SIG-M5 (cell line): ENCODE measurements around the gene GLTPD2.
"Not testable (repeated sequence)": the region's sequence is repeated elsewhere in the genome, so short reads cannot be mapped to it uniquely, and the experiment has no call there.

ENCODE experiments used
- DNase-seq: peaks from one replicate; lab custom pipeline; 2025; lab: John Stamatoyannopoulos, UW

GLTPD2 gene

GRCh38 chr17:4808378-4808767, 19.6 kb downstream of the GLTPD2 start:
- DNase-seq: no peak

- no peak for DNase-seq
Measured at GRCh38 chr17:4810696-4811290, 22.0 kb downstream of the GLTPD2 start.

DNA sequence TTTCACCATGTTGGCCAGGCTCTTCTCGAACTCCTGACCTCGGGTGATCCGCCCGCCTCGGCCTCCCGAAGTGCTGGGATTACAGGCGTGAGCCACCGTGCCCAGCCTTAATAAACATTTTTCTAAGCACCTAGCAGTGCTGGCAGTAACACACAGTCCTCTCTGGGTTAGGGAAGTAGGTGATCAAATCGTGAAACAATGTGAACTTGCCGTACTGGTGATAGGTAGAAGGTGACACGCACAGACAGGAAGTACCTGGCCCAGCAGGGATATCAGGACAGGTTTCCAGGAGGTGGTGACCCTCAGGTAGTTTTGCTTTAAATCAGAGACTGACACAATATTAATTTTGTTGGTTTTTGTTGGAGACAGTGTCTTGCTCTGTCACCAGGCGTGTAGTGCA, 22.7 kb downstream of the GLTPD2 start:
- no peak for DNase-seq

- DNase-seq: no peak
Measured at GRCh38 chr17:4812690-4813089, 23.9 kb downstream of the GLTPD2 start.

DNA sequence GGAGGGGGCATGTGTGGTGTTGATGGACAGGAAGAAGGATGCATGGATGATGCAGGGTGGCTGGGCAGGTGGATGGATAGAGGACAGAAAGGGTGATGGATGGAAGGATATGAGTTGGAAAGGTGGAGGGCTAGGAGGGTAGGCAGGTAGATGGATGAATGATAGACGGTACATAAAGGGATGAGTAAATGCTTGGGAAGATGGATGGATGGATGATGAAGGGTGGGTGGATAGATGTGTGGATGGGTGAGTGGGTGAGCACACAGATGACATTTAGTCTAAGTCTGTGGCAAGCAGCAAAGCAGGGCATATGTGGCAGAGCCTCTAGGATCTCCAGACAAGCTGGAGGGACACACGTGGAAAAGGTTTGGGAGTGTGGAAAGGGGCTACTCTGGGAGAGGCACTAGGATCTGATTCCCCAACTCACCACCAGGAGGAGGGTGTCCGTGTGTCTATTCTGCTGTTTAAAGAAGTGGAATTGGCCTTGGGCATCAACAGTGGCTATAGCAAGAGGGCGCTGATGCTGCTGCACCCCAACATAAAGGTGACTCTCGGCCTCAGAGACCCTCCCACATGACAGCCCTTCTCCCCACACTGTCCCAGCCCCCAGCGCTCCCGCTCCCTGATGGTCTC, 26.4 kb downstream of the GLTPD2 start:
- no peak for DNase-seq

- DNase-seq: no peak
Measured at GRCh38 chr17:4816826-4817225, 28.1 kb downstream of the GLTPD2 start.

DNA sequence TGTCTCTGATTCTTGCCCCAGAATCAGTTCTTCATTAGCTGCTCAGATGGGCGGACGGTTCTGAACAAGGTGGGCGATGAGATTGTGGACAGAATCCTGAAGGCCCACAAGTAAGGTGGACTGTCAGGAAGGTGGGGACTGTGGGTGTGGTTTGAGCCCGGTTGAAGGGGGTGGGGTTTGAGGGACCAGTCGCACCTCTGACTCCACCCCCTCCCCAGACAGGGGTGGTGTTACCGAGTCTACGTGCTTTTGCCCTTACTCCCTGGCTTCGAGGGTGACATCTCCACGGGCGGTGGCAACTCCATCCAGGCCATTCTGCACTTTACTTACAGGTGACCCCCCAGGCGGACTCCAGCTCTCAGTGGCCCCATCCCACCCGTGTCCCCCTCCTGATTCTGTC, 29.5 kb downstream of the GLTPD2 start:
- no peak for DNase-seq

DNA sequence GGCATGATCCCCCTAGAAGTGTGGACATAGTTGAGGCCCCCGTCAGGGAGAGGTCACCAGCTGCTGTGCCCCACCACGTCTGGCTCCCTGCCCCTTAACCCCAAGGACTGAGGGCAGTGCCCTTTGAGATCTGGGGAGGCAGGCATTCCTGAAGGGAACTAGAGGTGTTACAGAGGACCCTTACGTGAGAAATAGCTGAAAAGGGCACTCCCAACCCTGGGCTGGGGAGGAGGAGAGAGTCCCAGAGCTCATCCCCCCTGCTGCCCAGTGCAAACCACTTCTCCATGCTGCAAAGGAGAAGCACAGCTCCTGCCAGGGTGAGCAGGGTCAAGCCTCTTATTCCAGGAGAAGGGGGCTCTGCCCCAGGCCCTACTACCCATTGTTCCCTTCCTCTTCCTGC, 34.1 kb downstream of the GLTPD2 start:
- DNase-seq: no peak

- no peak for DNase-seq
Measured at GRCh38 chr17:4823373-4824089, 34.8 kb downstream of the GLTPD2 start.

- DNase-seq: no peak
Measured at GRCh38 chr17:4827399-4827798, 38.6 kb downstream of the GLTPD2 start.

DNA sequence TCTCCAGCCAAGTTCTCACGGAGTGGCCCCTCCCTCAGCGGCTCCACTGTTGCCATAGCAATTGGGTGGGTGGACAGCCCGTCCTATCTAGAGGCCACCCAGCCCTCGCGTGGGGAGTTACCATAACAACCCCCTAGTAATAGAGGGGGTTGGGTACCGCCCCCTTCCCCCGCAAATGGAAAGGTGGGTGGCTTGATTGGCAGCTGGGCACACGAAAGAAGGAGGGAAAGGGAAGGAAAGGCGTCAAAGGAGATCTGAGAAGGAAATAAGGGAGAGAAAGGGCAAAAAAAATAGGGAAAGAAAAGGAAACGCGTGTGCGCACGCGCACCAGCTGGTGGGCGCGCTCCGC, 44.0 kb downstream of the GLTPD2 start:
- not testable (repeated sequence) for DNase-seq

DNA sequence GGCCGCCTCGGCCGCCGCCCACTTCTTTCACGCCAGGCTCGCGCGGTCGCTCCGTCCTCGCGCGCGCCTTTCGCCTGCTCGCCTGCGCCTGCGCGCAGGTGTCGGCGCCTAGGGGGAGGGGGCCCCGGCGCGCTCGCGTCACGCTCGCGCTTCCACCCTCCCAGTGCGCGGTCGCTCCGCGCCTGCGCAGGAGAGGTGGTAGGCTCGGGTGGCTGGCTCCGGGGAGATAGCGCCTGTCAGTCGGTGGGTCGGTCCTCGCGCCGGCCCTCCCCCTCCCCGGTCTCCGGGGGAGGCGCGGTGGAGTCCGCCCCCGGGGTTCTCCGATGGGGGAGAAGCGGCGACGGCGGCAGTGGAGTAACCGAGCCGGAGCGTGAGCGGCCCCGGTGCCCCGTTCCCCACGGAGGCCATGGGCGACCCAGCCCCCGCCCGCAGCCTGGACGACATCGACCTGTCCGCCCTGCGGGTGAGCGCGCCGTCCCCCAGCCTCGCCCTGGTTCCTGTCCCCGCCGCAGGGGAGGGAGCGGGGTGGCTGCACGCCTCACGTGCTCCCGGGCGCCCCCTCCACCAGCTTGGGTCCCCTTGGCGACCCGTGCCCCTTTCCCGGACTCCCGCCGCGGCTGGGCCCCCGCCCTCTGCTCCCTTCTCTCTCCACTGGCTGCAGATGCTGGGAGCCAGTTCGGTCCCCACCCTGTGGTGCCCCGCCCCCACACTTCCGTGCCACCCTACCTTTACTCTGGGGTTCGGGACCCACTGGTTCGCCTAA, 44.6 kb downstream of the GLTPD2 start, which contains the start of gene MINK1:
Gene MINK1, plus strand, starts transcription at position 163 of the 763 bp plus-strand sequence. Its CDS starts 244 bp downstream, at position 407.
- DNase-seq: no peak

DNA sequence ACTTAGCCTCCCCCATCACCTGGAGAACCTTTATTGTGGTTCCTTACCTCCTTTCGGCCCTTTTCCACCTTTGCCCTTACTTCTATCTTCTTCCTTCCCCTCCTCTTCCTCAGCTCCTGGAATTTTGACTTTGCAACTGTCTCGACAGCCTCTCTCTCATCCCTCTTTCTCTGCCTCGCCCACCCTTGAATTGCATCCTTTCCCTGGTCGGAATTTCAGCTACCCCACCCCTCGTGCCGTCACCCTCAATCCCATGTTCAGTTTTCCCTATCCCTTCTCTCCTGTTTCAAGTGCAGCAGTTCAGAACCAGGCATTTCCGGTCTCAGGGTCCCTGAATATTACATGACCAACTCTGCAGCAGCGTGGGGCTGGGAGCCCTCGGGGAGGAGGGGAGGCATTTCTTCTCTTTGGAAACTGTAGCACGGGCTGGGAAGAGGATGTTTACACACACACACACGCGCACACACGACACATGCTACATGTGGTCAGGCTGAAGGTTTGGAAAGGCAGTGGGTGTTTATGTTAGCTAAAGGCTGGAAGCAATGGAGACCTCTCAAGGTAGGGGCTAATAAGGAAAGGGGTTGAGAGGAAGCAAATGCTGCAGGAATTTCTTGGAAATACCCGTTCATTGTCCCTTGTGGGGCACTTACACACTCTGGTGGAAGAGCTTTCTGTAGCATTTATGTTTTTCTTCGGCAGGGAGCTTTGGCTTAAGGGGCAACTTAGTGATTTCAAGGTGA, 45.3 kb downstream of the GLTPD2 start:
- DNase-seq: no peak

DNA sequence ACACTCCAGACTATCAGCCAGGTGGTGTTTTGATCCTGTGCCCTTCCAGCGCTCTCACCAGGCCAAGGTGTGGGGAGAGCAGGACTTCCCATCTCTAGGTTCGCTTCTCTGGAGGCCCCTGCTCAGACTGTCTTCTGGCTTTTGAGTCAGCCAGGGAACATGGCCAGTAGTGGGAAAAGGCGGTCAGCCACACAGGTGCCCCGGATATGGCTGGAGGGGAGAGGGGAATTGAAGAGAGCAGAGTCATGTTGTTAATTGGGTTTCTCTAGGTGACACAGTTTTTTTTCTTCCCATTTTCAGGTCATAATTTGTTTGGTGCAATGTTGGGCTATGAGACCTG, 45.9 kb downstream of the GLTPD2 start:
- DNase-seq: no peak

GRCh38 chr17:4836221-4836620, 47.5 kb downstream of the GLTPD2 start:
- no peak for DNase-seq

GRCh38 chr17:4837471-4838308, 48.9 kb downstream of the GLTPD2 start:
- no peak for DNase-seq

GRCh38 chr17:4838309-4838785, 49.6 kb downstream of the GLTPD2 start:
- no peak for DNase-seq

DNA sequence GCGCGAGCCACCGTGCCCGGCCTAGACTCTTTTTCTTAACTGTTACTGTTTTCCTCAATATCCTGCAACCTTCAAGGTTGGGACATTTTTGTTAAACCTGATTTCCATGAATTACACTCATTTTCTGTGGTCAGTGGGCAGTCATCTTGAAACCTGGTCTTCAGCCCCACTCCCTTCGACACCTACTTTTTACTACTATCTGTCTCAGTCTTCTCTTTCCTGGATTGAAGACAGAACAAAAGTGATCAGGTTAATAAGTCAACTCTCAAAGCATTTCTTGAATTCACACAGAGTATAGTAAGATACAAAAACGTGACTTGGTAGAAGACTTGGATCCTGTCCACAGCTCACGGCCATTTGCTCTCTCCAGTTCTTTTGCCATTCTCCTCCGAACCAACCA, 50.5 kb downstream of the GLTPD2 start:
- DNase-seq: no peak
